Stimulated activated CD8-positive, alpha-beta memory T cell treated with anti-CD3 and anti-CD28 coated beads, Interleukin-4, amount 100 ng/mL, for 1 hour (primary cell): ENCODE data around the gene CENPP.

Experiments
- DNase-seq, 2 donors: peaks; one replicate each; pipeline ENCODE4 v3.0.0-alpha.2; 2020; ENCODE audit warnings: low read depth in 2 of 2, low spot score in 1 of 2

CENPP gene

DNA sequence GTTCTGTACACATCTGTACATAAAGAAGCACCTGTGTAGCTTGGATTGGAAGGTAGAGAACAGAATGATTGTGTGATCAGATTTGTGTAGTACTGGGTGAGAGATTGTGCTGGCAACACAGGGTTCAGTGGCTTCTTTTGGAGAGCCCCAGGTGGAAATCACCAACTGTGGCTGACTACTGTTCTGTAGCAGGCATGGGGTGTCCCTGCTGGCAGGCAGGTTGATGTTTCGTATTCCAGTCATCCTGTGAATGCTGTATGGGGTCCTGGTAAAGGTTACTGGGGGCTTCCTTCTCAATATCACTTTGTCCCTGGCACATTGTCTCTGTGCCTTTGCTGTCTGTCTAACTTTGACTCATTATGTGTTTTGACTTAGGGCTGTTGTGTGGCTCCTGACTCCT lies 151.2 kb downstream of the CENPP start:
- DNase-seq: no peak

DNA sequence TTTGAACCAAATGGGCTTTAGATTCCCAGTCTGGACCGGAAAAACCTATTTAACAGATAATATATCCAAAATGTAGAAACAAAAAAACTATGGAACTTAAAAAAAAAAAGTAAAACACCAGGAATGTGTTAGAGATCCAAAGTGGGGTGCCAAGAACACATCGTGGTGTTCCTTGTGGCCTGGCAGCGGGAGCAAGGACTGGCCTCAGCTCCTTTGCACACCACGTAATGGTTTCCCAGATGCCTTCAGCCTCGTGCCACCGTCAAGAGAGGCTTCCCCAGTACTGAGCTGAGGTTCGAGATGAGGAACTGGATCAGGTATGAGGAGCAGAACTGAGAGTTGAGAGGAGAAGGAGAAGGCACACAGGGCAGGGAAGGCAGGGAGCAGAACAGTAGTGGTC lies 153.0 kb downstream of the CENPP start:
- DNase-seq: no peak

DNA sequence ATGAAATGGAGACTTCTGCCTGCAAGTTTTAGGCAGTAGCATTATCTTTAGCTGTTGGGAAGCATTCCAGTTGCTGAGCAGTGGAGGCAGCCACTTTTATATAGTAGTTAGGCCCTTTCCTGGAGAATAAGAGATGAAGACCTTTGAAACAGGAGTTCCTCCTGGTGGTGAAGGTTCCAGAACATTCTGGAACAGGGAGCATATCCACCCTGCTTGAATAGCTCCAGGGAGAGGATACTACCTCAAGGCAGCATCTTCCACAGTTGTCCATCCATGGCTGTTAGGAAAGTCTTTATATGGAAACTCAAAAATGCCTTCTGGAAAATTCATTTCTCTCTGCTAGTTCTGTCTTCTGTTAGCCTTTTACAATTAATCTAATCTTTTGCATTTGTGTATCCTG lies 153.6 kb downstream of the CENPP start:
- DNase-seq: no peak

DNA sequence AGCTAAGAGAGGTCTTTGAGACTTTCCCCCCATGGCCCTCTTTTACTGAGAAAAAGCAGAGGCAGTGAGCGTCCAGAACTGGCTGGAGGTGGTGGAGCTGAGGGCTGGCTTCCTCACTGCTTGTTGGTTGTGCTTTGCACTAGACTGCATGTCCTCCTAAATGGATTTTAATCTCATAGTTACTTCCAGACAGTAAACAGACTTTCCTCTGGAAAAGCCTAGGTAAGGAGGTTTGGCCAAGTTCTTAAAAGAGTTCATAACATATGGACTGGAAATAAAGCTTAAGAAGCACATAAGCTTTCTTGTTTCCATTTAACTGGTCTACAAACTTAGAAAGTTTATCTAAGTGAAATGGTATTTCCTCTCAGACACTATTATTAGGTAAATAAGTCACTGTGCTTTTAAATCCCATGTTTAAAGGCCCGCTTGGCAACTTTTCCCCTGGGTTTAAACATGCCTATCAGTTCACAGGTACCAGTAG lies 154.6 kb downstream of the CENPP start:
- DNase-seq: no peak

DNA sequence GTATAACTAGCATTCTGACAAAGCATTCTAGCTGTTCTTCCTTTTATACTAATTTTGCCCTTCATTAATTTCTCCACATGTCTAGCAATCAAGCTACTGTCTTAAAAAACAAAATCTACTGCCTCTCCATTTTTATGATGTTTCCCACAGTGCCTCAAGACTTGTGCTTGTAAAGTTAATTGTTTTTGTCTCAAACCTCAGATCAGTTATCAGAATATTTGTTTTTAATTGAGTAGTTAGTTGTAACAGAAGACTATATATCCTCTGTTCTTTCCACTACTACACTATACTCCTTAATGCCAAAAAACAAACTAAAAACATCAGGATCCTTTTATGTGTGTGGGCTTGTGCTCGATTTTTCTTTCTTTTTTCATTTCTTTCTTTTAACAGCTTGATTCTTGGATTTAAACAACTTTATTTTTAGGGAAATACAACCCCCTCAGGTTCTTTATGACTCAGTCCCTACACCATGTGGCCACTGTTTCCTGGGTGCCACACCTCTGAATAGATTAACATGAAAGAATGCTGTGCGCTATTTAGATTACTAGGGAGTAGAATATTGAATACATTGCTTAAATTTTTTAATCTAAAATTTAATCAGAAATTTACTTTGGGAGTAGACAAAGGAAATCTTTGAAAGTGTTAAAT lies 155.4 kb downstream of the CENPP start:
- DNase-seq: no peak

DNA sequence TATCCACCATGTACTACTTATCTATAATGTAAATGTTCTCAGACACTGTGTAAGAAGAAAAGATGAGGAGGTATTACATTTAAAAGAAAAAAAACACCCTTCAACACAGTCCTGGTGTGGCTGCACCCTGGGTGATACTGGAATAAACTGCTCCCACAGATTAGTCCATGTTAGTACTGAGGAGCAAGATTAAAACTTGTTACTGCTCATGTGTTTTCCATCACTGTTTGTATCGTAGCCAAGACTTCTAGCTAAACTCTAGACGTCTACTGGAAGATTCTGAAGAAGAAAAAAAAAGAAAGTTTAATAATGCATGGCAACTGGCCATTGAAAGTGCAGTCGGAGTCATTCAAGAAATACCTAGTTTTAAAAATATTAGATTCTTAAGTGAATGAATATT lies 156.6 kb downstream of the CENPP start, which contains the start of gene ASPN:
TSS of gene ASPN (minus strand) at position 178 of the 400 bp plus-strand sequence.
- DNase-seq: no peak

DNA sequence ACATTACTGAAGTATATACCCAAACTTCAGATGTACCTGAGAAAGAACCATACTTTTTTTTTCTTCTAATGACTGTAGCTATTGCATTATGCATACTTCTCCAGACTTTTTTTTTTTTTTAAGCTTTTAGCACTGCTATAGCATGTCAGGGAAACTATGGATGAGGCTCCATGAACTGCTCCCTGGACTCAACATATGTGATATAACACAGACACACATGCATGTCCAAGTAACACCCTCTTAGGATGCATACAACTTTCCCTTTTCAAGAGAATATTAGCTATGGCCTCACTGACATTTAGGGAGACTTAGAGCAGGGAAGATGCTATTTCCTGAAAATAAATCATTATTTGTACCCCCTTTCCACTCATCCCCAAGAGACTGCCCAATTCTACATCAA lies 157.1 kb downstream of the CENPP start:
- no peak for DNase-seq

DNA sequence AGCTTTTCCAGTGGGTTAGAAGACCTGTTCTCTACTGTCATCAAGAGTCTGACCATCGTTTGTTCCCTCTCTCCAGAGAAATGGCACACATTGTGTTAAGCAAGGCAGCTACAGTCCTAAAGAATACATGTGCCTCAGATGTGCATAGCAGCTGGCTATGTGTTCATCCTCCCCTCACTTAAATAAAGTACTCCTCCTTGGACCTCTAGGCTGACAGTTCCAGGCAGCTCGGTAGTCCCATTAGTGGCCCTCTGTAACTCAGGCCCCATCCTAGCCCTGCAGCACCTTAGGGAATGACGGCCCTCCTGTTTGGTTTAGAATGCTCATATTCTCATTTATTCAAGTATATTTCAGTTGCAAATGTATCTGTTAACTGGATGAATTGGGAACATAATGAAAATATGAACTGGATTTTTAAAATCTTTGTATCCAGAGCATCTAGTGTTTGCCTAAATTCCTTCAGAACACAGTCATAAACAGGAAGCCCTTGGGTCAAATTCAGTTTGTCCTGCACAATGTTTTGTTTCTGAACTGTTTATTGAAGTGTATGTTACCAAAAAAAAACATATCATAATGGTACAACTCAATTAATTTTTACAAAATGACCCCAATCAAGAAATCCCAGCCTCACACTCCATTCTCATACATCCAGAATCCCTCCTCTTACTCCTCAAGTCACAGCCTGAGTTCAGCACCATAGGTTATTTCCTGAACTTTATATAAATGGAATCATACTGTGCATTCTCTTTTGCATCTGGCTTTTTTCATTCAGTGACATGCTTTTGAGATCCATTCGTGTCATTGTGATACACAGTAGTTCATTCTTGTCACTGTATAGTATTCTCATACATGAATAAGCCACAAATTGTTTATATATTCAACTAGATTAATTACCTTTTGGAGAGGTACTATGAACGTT lies 158.1 kb downstream of the CENPP start:
- DNase-seq: no peak

DNA sequence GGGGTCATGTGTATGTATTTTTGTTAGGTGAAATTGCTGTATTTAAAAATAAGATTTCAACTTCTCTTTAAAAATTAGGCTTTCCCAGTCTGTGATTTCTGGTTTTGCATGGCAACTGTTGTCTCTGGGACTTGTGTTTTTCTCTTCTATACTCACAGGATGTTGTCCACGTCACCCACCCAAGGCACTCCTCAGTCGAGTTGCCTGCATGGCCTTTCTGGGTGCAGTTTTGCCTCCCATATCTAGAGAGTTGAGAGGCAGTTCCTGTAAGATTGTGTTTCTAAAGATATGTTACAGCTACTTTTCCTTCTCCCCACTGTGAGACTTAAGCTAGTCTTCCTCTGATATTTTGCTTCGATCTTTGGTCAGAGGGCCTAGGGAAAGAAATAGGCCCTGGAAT lies 158.8 kb downstream of the CENPP start:
- DNase-seq: no peak

DNA sequence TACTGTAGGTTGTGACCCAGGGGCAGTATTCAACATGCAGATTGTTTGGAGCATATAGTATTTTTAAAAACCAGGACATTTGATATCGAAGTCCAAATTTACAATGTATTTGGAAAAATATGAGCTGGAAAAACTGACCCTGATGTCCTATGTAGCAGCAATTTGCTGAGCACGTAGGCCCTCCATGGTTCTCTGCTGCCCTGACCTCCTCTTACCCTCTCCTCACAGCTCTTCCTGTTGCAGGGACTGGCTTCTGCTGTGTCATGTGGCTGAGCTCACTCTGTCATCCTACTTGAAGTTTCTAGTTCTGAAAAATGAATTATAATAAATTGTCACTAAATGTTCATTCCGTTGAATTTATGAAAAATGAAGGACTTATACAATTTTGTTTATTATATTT lies 160.6 kb downstream of the CENPP start:
- DNase-seq: no peak

DNA sequence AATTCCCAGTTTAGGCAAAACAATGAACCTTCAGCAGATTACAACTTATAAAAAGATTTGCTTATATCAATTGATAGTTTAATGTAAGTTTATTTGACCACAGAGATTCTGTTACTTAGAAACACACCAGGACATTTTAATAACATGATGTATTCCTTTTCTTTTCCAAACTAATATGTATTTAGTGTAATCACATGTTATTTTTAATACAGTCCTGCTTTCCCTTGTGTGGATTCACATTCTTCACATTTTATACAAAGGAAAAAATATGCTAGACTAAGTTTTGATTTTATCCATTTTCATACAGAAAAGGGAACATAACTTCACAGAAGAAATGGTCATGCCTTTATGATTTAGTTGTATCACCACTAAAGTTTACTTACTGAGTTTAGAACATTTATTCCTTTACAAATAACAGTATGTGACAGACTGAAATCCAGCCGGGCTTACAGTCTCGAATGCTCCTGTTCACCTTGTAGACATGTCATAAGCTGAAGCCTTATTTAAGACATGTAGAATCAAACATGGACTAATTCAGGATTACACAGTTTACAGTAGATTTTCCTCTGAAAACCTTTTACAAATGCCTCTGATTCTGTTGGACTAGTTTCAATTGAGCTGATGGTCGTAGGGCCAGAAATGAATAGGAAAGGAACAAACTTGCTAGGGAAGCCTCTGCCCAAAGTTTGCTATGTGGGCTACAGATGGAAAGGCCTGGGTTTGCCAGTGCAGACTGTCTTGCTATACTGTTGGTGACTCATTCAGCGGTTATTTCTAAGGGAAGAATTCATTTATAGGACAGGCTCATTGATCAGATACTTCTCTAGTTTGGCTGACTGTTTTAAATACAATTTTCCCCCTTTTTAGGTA lies 163.2 kb downstream of the CENPP start:
- DNase-seq: no peak

DNA sequence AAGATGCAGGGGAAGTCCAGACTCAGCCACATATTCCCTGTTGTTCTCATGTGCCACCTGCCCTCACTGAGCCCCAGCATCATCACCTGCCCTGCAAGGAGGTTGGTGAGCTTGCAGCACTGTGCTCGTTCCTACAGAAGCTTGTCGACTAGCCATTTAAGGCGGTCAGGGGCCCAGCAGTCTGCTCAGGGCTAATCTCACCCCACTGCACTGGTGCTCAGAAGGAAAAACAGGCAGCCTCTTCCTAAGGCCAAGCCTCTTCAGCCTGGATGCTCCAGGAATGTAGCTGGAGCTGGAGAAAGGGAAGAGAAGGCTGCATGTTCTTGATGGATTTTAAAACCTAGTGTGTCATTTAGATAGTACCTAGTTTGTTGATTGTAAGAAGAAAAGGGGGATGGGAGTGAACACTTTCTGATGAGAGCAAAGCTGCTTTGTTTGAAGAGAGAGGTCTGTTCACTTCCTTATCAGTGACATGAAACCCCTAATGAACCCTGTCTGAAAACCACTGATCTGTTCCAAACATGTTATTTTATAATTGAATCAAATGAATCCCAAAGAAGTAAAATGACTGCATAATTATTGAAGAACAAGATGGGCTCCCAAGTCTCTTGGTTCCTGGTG lies 167.1 kb downstream of the CENPP start:
- no peak for DNase-seq

DNA sequence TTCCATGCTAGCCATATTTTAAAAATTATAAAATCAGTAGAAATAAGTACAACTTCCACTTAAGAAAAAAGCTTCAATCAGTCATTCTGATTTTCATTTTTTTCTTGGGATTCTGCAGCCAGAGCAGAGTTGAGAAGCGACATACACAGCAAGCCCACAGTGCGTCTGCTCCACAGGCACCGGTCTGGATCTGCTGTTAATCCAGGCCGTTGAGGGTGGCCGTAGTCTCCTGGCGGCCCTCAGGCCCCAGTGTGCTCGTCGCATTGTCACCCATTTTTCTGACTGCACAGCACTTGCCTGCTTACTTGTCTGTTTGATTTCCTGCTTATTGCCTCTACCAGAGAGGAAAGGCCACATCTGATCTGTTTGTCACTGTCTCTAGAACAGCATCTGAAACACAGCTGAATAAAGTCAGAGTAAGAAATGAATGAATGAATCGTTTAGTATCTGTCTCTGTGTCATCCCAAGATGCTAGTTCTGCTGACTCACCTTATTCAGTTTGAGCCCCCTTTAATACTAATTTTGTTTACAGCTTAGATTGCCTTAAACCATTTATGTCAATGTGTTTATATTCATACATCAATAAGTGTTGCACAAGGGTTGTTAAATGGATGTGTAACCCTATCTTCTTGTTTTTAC lies 168.1 kb downstream of the CENPP start:
- DNase-seq: no peak

DNA sequence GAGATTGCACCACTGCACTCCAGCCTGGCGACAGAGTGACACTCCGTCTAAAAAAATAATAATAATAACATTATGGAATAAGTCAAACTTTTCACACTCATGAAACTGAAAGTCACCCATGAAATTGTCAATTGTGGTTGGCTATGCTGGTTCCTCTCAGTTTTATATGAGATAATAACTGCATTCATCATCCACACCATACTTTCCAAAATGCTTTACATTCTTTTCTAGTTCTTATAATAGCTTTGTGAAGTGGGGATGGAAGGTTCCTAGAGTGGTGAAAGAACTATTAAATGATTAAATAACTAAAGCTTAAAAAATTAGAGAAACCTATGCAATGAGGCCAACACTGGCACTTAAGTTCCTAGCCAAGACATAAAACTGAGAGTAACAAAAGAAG lies 169.1 kb downstream of the CENPP start:
- no peak for DNase-seq

DNA sequence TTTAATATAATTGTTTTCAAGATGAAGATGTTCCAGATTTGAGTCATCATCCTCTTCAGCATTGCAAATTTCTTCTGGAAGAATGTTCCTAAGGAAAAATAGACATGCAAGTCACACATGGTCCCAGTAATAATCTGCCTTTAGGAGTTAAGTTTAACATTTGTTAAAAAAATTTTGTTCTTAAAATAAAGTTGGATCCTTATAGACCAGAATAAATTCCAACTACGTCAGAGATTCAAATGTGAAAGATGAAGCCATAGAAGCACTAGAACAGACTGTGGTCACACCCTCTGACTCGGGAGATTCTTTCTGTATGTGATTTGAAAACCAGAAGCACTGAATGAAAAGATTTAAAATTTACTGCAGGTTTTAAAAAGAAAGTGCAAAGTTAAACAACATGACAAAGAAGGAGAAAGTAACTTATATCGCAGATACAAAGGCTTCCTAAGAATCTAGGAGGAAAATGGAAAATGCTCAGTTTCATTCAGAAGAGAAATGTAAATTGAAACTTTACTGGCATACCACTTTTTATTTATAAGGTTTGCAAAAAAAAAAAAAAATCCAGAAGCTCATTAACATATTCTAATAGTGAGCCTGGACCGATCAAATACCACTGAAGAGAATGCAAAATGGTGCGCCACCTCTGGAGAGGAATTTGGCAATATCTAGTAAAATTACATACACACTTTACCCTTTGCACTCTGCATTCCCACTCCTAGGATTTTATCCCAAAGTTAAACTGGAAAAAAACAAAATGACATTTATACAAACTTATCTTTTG lies 170.8 kb downstream of the CENPP start:
- no peak for DNase-seq

DNA sequence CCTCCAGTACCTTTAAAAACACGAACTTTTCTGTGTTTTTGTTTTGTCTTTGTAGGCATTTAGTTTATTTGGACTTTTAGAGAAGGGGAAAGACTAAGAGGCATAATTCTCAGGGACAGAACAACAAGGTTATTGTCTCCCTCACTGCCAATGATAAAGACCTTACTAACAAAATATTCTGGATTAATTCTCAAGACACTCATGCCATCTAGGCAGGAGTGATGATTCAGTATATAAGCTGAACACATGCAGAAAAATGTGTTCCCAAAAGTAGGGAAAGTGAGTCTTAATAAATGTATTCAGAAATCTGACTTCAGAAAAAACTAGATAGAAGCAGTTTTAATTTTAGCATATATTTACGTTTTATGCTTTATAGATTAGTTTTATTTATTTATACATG lies 173.9 kb downstream of the CENPP start:
- DNase-seq: no peak

DNA sequence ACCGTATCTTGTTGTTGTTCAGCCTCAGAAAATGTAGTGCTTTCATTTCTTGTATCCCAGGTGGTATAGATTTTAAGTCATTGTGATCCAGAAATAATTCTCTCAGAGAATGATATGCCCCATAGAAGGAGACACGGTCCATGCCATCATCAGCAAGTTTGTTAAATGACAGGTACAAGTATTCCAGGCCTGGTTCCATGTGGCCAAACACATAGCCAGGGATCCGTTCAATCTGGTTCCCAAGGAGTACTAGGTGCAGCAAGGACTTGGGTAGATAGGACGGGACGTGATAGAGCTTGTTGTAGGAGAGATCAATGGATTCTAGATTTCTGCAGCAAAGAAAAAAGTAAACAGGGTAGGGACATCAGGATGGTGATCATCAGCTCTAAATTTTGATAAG lies 175.0 kb downstream of the CENPP start:
- DNase-seq: no peak

DNA sequence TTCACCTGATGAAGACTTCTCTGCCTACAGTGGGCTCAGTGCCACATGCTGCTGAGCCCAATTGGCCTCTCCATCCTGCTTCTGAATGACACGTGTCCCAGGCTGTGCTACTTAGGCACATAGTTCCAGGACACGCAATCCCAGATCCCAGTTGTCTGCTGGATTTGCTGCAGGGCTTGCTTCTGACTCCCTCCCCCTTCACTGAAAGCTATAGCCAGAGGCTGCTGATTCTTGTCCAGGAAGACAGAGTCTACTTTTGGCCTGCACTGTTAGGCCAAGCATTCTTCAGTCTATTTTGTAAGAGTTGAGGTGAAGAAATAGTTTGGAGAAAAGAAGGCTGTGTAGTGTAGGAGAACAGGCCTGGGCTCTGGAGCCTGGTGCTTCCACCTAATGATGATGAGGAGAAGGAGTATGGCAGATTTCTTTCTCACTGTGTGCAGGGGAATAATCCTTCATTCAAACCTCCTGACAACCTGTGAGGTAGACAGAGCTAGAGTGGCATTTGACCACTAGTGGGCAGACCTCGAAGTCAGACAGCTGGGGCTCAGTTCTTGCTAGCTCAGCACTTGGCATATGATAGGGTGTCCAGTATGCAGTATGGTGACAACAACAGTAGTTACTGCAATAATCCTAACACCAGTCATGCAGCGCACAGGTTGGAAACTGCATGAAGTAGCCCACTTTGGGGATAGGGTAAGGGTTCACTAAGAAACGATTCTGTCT lies 176.1 kb downstream of the CENPP start:
- no peak for DNase-seq

DNA sequence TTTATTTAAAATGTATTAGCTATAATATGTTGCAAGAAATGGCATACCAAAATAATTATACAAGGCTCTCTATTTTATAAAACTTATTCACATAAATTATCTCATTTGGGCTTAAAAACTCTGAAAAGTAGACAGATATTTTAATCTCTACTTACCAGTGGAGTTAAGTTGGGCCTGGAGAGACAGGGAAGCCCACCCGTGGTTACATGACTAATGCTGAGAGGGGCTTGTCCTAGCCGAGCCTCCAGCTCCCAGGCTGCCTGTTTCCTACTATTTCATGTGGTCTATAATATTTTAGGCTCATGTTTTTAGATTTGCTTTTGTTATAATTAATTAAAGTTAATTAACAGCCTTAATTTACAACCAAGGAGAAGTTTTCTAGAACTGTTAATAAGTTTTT lies 177.4 kb downstream of the CENPP start:
- no peak for DNase-seq
